HepG2 (cell line): Measurements from ENCODE around the gene PDPK1. TPM values are rescaled to one million over a fixed set of nuclear protein-coding genes. Genes with fewer than 3 reads are reported as not detected.
A peak's percentile ranks its signal among the peaks of the same experiment; 100 is the strongest.

Experiments used
- CENPT ChIP-seq: sonication (generic); formaldehyde crosslinking; IDR thresholded peaks from 2 replicates; pipeline ENCODE4 v1.8.0; 2022; ENCODE audit warnings: low read depth, mild to moderate bottlenecking, moderate library complexity, missing genetic modification reagents
- DRAP1 ChIP-seq: IDR thresholded peaks from 2 replicates; pipeline ENCODE4 v1.6.1; 2016; ENCODE audit warnings: missing genetic modification reagents, missing compliant biosample characterization
- ETV5 ChIP-seq: IDR thresholded peaks from 2 replicates; pipeline ENCODE4 v1.6.1; 2018; ENCODE audit warnings: missing biosample characterization, missing genetic modification reagents, inconsistent platforms, borderline replicate concordance
- IKZF1 ChIP-seq: fragments of 450-650 bp; IDR thresholded peaks from 2 replicates; pipeline ENCODE4 v1.7.1; 2016
- MAF1 ChIP-seq: sonication (generic); formaldehyde crosslinking; IDR thresholded peaks from 2 replicates; pipeline ENCODE4 v1.5.0; 2020; ENCODE audit warnings: missing genetic modification reagents, borderline replicate concordance
- MAFG ChIP-seq: sonication (generic); formaldehyde crosslinking; IDR thresholded peaks from 2 replicates; pipeline ENCODE4 v1.5.1; 2020; ENCODE audit warnings: mild to moderate bottlenecking, missing genetic modification reagents
- MAX ChIP-seq: IDR thresholded peaks from 2 replicates; pipeline ENCODE4 v1.6.1; 2012; ENCODE audit warnings: inconsistent platforms
- MTA1 ChIP-seq: sonication (generic); formaldehyde crosslinking; IDR thresholded peaks from 2 replicates; pipeline ENCODE4 v1.4.0; 2020; ENCODE audit warnings: missing genetic modification reagents, mild to moderate bottlenecking, borderline replicate concordance
- MXD3 ChIP-seq: IDR thresholded peaks from 2 replicates; pipeline ENCODE4 v1.6.1; 2016; ENCODE audit warnings: mild to moderate bottlenecking, missing biosample characterization, missing genetic modification reagents
- SRY ChIP-seq: sonication (generic); formaldehyde crosslinking; IDR thresholded peaks from 2 replicates; pipeline ENCODE4 v1.8.0; 2022; ENCODE audit warnings: mild to moderate bottlenecking, missing genetic modification reagents
- TAF1 ChIP-seq: sonication (generic); formaldehyde crosslinking; IDR thresholded peaks from 2 replicates; pipeline ENCODE4 v1.4.0; 2020; ENCODE audit warnings: missing genetic modification reagents
- TFE3 ChIP-seq: IDR thresholded peaks from 2 replicates; pipeline ENCODE4 v1.6.1; 2016
- ZBTB38 ChIP-seq: sonication (generic); formaldehyde crosslinking; IDR thresholded peaks from 2 replicates; pipeline ENCODE4 v1.5.1; 2020; ENCODE audit warnings: mild to moderate bottlenecking, missing genetic modification reagents
- ZFX ChIP-seq: sonication (generic); formaldehyde crosslinking; IDR thresholded peaks from 2 replicates; pipeline ENCODE4 v1.4.0; 2020; ENCODE audit warnings: mild to moderate bottlenecking, low read depth, missing genetic modification reagents, moderate library complexity
- ZNF496 ChIP-seq: sonication (generic); formaldehyde crosslinking; IDR thresholded peaks from 2 replicates; pipeline ENCODE4 v1.8.1; 2023; ENCODE audit warnings: mild to moderate bottlenecking, moderate library complexity, missing genetic modification reagents; ENCODE audit not compliant: insufficient replicate concordance
- ZNF556 ChIP-seq: sonication (generic); formaldehyde crosslinking; IDR thresholded peaks from 2 replicates; pipeline ENCODE4 v1.4.0; 2020; ENCODE audit warnings: mild to moderate bottlenecking, missing genetic modification reagents, borderline replicate concordance
- ZSCAN22 ChIP-seq: sonication (generic); formaldehyde crosslinking; IDR thresholded peaks from 2 replicates; pipeline ENCODE4 v1.4.0; 2020; ENCODE audit warnings: mild to moderate bottlenecking, missing genetic modification reagents
- polyA plus RNA-seq, 8 experiments: library from polyadenylated mRNA; depleted of rRNA in 3 of 8; stranded (reverse) in 7 of 8; unstranded in 1 of 8; fragments of >200 nt; fragmentation: Illumina TruSeq in 4 of 8; extraction: Trizol in 4 of 8; gene quantifications; 2 replicates each; pipeline versions ENCODE4 v1.2.1 to v1.2.3, GENCODE V29; 2011 to 2016; ENCODE audit warnings: low read depth in 4 of 8, missing spikeins in 1 of 8, mixed read lengths in 1 of 8; ENCODE audit not compliant: insufficient read depth in 1 of 8
- total RNA-seq, 5 experiments: library from RNA; depleted of rRNA; stranded (reverse); fragments of >200 nt; fragmentation: Illumina TruSeq; extraction: Trizol; gene quantifications; 2 replicates each; pipeline ENCODE4 v1.2.3, GENCODE V29; 2016; ENCODE audit warnings: low read depth in 1 of 5
- TF ChIP-seq, protein P1 (sequence below): sonication (generic); formaldehyde crosslinking; IDR thresholded peaks from 2 replicates; pipeline ENCODE4 v1.4.0; 2020; ENCODE audit warnings: missing genetic modification reagents, borderline replicate concordance
- TF ChIP-seq, protein P2 (sequence below): IDR thresholded peaks from 2 replicates; pipeline ENCODE4 v1.6.1; 2016
- TF ChIP-seq, protein P3 (sequence below): sonication (generic); IDR thresholded peaks from 2 replicates; pipeline ENCODE4 v1.6.1; 2016; ENCODE audit warnings: low read depth, borderline replicate concordance

PDPK1 gene
- total and polyA plus RNA-seq, 2 of the 13 experiments (the other 11 are each of a cell fraction or from before 2014, with no cell fraction given), result 59.6 to 129 TPM

- TF ChIP-seq, protein P1, sequence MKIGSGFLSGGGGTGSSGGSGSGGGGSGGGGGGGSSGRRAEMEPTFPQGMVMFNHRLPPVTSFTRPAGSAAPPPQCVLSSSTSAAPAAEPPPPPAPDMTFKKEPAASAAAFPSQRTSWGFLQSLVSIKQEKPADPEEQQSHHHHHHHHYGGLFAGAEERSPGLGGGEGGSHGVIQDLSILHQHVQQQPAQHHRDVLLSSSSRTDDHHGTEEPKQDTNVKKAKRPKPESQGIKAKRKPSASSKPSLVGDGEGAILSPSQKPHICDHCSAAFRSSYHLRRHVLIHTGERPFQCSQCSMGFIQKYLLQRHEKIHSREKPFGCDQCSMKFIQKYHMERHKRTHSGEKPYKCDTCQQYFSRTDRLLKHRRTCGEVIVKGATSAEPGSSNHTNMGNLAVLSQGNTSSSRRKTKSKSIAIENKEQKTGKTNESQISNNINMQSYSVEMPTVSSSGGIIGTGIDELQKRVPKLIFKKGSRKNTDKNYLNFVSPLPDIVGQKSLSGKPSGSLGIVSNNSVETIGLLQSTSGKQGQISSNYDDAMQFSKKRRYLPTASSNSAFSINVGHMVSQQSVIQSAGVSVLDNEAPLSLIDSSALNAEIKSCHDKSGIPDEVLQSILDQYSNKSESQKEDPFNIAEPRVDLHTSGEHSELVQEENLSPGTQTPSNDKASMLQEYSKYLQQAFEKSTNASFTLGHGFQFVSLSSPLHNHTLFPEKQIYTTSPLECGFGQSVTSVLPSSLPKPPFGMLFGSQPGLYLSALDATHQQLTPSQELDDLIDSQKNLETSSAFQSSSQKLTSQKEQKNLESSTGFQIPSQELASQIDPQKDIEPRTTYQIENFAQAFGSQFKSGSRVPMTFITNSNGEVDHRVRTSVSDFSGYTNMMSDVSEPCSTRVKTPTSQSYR (CRISPR knock-in tag), result peak; percentile 55; the same call in 1 of the 2 replicates
- TF ChIP-seq ZNF556 (no peak), IKZF1 (no peak), TFE3 (CRISPR knock-in tag) (no peak), MAFG (peak; percentile 46; the same call in 1 of the 2 replicates), ETV5 (CRISPR knock-in tag) (0 out of 2 replicates have a peak, but pooled peaks have one; percentile 11), ZFX (CRISPR knock-in tag) (peak; percentile 71), ZSCAN22 (CRISPR knock-in tag) (no peak), MAF1 (CRISPR knock-in tag) (no peak), MTA1 (CRISPR knock-in tag) (no peak), TAF1 (CRISPR knock-in tag) (peak; percentile 41), MAX (no peak), DRAP1 (CRISPR knock-in tag) (peak; percentile 40; the same call in 1 of the 2 replicates), ZNF496 (CRISPR knock-in tag) (no peak), CENPT (no peak), SRY (CRISPR knock-in tag) (no peak), MXD3 (0 out of 2 replicates have a peak, but pooled peaks have one; percentile 5), ZBTB38 (CRISPR knock-in tag) (0 out of 2 replicates have a peak, but pooled peaks have one; percentile 18)
- TF ChIP-seq, protein P2, sequence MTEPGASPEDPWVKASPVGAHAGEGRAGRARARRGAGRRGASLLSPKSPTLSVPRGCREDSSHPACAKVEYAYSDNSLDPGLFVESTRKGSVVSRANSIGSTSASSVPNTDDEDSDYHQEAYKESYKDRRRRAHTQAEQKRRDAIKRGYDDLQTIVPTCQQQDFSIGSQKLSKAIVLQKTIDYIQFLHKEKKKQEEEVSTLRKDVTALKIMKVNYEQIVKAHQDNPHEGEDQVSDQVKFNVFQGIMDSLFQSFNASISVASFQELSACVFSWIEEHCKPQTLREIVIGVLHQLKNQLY (CRISPR knock-in tag), result 0 out of 2 replicates have a peak, but pooled peaks have one; percentile 10
- TF ChIP-seq, protein P3, sequence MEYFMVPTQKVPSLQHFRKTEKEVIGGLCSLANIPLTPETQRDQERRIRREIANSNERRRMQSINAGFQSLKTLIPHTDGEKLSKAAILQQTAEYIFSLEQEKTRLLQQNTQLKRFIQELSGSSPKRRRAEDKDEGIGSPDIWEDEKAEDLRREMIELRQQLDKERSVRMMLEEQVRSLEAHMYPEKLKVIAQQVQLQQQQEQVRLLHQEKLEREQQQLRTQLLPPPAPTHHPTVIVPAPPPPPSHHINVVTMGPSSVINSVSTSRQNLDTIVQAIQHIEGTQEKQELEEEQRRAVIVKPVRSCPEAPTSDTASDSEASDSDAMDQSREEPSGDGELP, result peak; percentile 52; the same call in 1 of the 2 replicates
Measured at GRCh38 chr16:2520784-2521531, 16.9 kb upstream of the PDPK1 start (continued).
